UCSD-AML1 (cell line): ENCODE data around the gene MRPS15.

Experiments
- DNase-seq: peaks from one replicate; lab custom pipeline; 2025; ENCODE audit not compliant: unreplicated experiment; lab: John Stamatoyannopoulos, UW

The MRPS15 gene

GRCh38 chr1:36421649-36422048 is 42.5 kb downstream of the MRPS15 start:
- no peak for DNase-seq

GRCh38 chr1:36420836-36421317 is 43.3 kb downstream of the MRPS15 start:
- DNase-seq = peak; percentile 89

DNA sequence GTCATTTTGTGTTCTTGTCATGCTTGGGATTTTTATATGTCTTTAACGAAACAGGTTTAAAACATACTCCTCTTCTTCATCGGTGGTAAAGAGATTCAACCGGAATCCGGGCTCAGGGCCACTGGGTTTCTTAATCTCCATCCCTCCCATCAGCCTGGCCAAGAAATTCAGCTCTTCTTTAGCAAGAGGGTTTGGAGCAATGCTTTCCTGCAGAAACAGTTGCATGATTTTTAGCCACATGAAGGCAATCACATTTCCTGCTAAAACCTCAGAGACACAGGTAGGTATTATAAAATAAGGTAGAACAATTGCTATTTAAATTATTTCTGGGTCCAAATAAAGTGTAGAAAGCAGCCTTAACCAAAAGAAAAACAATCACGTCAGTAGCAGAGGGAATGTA is 43.8 kb downstream of the MRPS15 start:
- DNase-seq = no peak

GRCh38 chr1:36419569-36419968 is 44.6 kb downstream of the MRPS15 start:
- no peak for DNase-seq

DNA sequence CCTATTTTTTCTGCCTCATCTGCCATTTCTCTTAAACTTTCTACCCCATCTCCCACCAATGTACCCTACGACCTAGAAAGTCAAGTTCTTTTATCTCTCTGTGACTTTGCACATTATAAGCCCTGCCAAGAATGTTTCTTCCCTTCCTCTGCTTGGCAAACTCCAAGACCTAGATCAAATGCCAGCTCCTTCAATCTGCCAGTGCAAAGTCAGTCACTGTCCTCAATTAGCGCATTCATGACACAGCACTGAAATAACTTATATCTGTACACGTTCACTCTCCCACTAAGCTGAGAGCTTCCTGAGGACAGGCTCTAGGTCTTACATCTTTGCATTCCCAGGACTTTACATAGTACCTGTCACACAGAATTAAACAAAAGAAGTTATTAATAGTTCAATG is 45.0 kb downstream of the MRPS15 start:
- DNase-seq = no peak

DNA sequence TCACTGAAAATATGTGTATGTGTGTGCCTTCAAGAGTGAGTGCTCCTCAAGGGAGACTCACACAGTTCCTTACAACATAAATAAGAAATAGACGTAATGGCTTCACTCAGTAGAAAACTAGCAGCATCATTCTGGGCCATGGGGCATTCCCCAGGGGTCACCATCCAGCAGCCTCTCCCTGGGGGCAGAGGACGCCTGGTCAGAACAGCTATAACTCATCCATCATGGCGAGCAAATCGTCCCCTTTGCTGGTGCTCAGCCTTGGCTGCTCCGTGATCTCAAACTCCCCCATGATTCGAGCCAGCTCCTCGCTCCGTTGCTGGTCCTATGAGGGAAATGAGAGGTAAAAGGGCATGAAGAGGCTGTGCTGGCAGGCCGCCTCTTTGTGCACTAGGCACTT is 46.3 kb downstream of the MRPS15 start:
- no peak for DNase-seq

DNA sequence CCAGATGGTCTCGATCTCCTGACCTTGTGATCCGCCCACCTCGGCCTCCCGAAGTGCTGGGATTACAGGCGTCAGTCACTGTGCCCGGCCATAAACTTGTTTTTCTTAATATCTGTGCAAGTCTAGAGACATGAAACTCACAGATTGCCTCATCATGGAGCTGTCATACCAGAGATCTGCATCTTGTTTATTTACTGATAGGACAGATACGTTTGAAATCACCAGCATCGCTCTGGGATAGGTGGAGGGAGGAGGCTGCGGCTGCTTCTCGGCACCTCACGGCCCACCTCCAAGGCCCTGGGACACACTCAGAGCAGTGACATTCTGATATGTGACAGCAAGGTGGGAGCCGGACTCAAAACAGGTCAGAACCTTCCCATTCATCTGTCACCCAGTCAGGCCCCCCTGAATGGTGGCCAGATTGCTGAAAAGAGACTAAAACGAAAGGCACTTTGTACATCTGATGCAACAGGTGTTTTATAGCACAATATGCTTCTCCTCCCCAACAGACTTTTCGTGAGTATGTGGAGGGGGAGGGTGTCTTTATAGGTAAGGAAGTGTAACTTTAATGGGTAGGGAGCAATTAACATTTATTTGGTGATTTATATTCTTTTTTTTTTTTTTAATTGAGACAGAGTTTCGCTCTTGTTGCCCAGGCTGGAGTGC is 48.4 kb downstream of the MRPS15 start:
- DNase-seq = no peak

DNA sequence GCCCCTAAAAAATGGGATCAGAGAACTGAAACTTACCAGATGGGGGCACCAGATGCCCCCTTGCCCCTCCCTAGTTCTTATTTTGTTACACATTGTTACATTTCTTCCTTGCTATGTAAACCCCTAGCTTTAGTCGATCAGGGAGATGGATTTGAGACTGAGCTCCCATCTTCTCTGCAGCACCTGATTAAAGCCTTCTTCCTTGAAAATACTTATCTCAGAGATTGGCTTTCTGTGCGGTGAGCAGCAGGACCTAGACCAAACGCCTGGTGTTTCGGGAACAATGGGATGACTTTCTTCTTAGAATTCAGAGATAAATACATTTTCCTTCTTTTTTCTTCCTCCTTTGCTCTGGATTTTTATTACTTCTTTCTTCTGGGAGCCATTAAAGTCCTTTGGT is 49.8 kb downstream of the MRPS15 start:
- no peak for DNase-seq

DNA sequence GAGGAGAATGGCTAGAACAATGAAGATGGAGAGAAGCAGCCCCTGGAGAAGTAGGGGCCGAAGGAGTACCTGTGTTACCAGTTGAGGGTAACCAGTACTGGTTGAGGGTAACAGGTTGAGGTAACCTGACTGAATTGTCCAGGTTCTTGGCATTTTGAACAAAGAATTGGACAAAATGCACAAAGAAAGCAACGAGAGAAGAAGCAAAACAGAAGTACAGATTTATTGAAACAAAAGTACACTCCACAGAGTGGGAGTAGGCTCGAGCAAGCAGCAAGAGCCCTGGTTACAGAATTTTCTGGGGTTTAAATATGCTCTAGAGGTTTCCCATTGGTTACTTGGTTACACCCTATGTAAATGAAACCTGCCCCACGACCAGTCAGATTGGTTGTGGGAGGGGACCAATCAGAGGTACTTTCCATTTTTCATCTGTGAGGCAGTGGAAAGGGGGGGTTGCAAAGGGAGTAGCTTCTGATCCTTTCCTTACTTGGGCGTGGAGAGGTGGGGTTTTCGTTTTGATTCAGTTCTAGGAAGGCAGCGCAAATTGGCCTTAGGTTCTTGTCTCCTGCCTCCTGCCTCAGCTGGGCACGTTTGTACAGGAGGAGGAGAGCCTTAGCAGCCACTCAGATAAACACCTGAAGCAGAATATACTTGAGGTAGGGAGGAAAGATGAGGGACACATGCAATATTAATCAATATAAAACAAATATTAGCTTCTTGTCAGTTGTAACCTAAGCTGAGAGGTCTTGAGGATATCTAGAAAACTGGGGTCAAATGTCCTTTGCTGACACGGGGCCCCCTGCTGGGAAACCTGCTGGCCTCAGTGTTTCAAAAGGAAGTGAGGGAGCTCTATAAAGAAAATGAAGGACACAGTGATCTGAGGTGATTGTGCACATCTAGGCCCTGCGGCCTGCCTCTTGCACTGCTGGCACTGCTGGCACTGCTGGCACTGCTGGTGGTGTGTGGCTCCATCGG is 52.2 kb downstream of the MRPS15 start:
- no peak for DNase-seq

DNA sequence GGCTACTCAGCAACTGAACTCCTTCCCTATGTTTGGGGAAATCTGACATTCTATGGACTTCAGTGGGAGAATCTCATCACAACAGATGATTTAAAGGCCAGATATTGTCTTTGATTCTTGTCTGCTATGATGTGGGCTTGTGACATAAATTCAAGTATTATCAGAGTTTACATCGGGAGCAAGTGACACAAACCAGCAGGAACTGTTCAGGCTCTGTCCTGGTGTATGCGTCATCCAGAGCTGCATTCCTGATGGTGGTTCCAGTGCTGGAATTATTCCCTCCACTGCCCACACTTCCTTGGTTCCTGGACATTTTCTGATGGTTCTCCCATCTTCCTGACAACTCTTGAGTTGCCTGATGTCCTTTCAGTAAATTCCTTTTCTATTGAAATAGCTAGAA is 55.7 kb downstream of the MRPS15 start:
- DNase-seq = no peak

DNA sequence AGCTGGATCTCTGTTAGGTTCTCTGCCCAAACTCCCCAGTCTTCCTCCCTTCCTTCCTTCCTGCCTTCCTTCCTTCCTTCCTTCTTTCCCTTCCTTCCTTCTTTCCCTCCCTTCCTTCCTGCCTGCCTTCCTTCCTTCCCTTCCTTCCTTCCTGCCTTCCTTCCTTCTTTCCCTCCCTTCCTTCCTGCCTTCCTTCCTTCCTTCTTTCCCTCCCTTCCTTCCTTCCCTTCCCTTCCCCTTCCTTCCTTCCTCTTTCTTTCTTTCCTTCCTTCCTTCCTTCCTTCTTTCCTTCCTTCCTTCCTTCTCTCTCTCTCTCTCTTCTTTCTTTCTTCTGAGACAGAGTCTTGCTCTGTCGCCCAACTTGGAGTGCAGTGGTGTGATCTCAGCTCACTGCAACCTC is 57.7 kb downstream of the MRPS15 start:
- DNase-seq = no peak
